Measurements from ENCODE around the gene BUB3.

GRCh38 chr10:123142701-123143161 is 11.5 kb upstream of the BUB3 start:
- TF ChIP-seq CTCF (IDR thresholded peaks at IDR 0.05) (no peak), POLR2A (IDR thresholded peaks at IDR 0.05) (no peak)

All from uterus (tissue), 2 donors.